Stimulated activated naive CD8-positive, alpha-beta T cell treated with anti-CD3 and anti-CD28 coated beads, Interleukin-15, amount 100 ng/mL, for 72 hours (primary cell): ENCODE measurements around the gene NOX5.
A peak's percentile ranks its signal among the peaks of the same experiment; 100 is the strongest.
"Not testable (repeated sequence)": the region's sequence is repeated elsewhere in the genome, so short reads cannot be mapped to it uniquely, and the experiment has no call there.

Source experiments
- ATAC-seq: fragments of 150-1000 bp; cut with Tn5 transposase; 2 replicates; pipeline ENCODE4 v1.10.0; 2021; ENCODE audit warnings: mild to moderate bottlenecking, moderate library complexity
- DNase-seq, 2 donors: peaks; one replicate each; pipeline ENCODE4 v3.0.0; 2021 to 2022
- H3K27ac Mint-ChIP-seq, 2 donors: one replicate each; pipeline ENCODE4 v1.8.0; 2022; ENCODE audit warnings: mild to moderate bottlenecking in 2 of 2, mixed read lengths in 2 of 2, moderate library complexity in 2 of 2
- H3K27me3 Mint-ChIP-seq: one replicate; pipeline ENCODE4 v1.8.0; 2022; ENCODE audit warnings: mixed read lengths
- H3K4me1 Mint-ChIP-seq: one replicate; pipeline ENCODE4 v1.8.0; 2022; ENCODE audit warnings: mild to moderate bottlenecking, mixed read lengths
- H3K4me3 Mint-ChIP-seq, 2 donors: one replicate each; pipeline ENCODE4 v1.8.0; 2022; ENCODE audit warnings: mild to moderate bottlenecking in 2 of 2, mixed read lengths in 2 of 2, moderate library complexity in 1 of 2
- H3K9me3 Mint-ChIP-seq, 2 donors: one replicate each; pipeline ENCODE4 v1.8.0; 2022; ENCODE audit warnings: mixed read lengths in 2 of 2

The NOX5 gene

DNA sequence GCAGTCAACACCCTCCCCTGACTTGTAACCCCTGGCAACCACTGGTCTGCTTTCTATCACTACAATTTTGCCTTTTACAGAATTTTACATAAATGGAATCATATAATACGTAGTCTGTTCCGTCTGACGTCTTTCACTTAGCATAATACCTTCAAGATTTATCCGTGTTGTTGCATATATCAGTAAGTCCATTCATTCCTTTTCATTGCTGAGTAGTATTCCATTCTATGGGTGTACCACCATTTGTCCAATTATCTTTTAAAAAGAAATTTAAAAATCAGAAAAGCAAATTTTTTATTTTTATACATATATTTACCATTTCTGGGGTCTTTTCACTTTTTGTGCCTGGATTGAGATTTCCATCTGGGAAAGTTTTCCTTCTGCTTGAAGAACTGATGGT, 35.5 kb downstream of the NOX5 start:
- Mint-ChIP-seq H3K9me3 (no peaks in the 10 kb centered on the region), H3K27me3 (no peaks in the 10 kb centered on the region), H3K4me3 (no peak overlapping the region), H3K27ac (no peak overlapping the region), H3K4me1 (no peaks in the 10 kb centered on the region)
- ATAC-seq = no peak
- DNase-seq = no peak

GRCh38 chr15:69055251-69055650, 40.8 kb downstream of the NOX5 start:
- peaks cover 17% of the 10 kb centered on the region for H3K27me3 Mint-ChIP-seq
- no peaks in the 10 kb centered on the region for H3K9me3 Mint-ChIP-seq
- ATAC-seq = no peak
- no peak for DNase-seq
- H3K4me3 Mint-ChIP-seq = no peak overlapping the region
- no peak overlapping the region for H3K27ac Mint-ChIP-seq
- peaks cover 14% of the 10 kb centered on the region for H3K4me1 Mint-ChIP-seq

GRCh38 chr15:69056365-69056764, 41.9 kb downstream of the NOX5 start:
- no peaks in the 10 kb centered on the region for H3K9me3 Mint-ChIP-seq
- ATAC-seq = no peak
- H3K27me3 Mint-ChIP-seq = peaks cover 17% of the 10 kb centered on the region
- no peak overlapping the region for H3K27ac Mint-ChIP-seq
- H3K4me1 Mint-ChIP-seq = peaks cover 22% of the 10 kb centered on the region
- no peak overlapping the region for H3K4me3 Mint-ChIP-seq
- no peak for DNase-seq

- peak overlapping the region in 1 of 2 donors; percentile 58 for H3K27ac Mint-ChIP-seq
- peaks cover 17% of the 10 kb centered on the region for H3K27me3 Mint-ChIP-seq
- peaks cover 28% of the 10 kb centered on the region for H3K4me1 Mint-ChIP-seq
- peak; percentile 58 for ATAC-seq
- DNase-seq = peak; percentile 60 to 66
- no peaks in the 10 kb centered on the region for H3K9me3 Mint-ChIP-seq
- peak overlapping the region in 1 of 2 donors; percentile 5 for H3K4me3 Mint-ChIP-seq
Measured at GRCh38 chr15:69058830-69059556, 44.5 kb downstream of the NOX5 start.

GRCh38 chr15:69059557-69059943, 45.1 kb downstream of the NOX5 start:
- Mint-ChIP-seq H3K4me1 (peaks cover 28% of the 10 kb centered on the region), H3K9me3 (no peaks in the 10 kb centered on the region), H3K27ac (peak overlapping the region in 1 of 2 donors; percentile 59), H3K4me3 (peak overlapping the region in 1 of 2 donors; percentile 5), H3K27me3 (peaks cover 17% of the 10 kb centered on the region)
- ATAC-seq = no peak
- DNase-seq = no peak

DNA sequence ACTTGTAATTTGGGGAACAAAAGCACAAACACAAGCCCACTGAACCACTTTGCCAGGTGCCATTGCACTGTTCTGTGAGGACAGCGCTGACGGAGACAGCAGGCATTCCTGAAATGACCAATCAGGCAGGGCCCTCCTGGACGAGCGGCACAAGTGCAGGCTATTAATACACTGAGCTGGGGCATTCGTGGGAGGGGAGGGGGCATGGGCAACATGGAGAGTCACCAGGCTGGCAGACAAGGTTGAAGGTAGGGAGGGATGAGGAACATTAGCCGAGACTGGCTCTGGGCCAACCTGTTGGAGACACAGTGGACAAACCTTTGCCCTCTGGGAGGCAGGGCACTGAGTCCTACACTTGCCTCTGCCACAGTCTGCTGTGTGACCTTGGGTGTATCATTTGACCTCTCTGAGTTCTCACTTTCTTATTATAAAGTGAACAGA, 45.6 kb downstream of the NOX5 start:
- no peak for ATAC-seq
- no peak for DNase-seq
- peaks cover 17% of the 10 kb centered on the region for H3K27me3 Mint-ChIP-seq
- H3K4me3 Mint-ChIP-seq = no peak overlapping the region
- no peak overlapping the region for H3K27ac Mint-ChIP-seq
- peaks cover 28% of the 10 kb centered on the region for H3K4me1 Mint-ChIP-seq
- H3K9me3 Mint-ChIP-seq = no peaks in the 10 kb centered on the region

DNA sequence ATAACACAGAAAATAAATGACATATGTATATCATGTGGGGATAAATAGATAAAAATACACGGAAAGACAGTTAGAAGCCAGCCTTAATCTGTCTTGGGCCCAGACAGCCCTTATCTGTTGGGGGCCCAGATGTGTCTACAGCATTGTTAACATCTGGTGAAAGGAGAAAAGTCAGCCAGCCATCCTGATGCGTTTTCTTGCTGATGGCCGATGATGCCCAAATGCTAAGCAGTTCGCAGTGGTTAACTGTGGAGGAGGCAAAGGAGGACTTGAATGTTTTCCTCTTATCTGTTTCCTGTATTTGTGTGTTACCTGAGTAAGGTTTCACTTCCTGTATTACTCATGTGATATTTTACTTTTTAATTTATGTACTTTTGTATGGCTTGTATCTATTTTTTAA, 46.2 kb downstream of the NOX5 start:
- H3K9me3 Mint-ChIP-seq = no peaks in the 10 kb centered on the region
- peak overlapping the region in 1 of 2 donors; percentile 41 for H3K27ac Mint-ChIP-seq
- DNase-seq = peak; percentile 13 to 15
- H3K27me3 Mint-ChIP-seq = peaks cover 17% of the 10 kb centered on the region
- H3K4me1 Mint-ChIP-seq = peaks cover 28% of the 10 kb centered on the region
- H3K4me3 Mint-ChIP-seq = no peak overlapping the region
- ATAC-seq = peak; percentile 78

GRCh38 chr15:69061414-69061842, 46.9 kb downstream of the NOX5 start:
- Mint-ChIP-seq H3K27me3 (peaks cover 17% of the 10 kb centered on the region), H3K9me3 (no peaks in the 10 kb centered on the region), H3K4me1 (peaks cover 28% of the 10 kb centered on the region), H3K4me3 (no peak overlapping the region), H3K27ac (peak overlapping the region in 1 of 2 donors; percentile 16)
- ATAC-seq (no peak), DNase-seq (no peak)

DNA sequence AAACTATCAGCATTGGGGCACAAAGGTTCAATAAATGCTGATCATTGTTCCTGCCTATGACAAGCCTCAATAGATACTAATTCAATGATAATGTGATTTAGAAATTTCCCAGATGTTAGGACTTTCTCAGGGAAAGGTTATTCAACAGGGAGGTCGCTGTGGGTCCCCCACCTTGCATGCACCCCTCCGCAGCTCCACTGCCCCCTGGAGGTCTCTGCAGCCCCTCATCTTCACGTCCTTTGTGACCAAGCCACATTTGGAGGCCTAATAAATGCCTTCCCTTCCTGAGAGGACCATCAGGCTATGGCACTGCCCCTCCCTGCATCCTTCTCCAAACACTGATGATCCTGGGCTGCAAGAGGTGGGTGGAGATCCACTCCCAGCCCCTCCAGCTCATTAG, 50.2 kb downstream of the NOX5 start:
- ATAC-seq (no peak), DNase-seq (no peak)
- Mint-ChIP-seq H3K4me3 (no peak overlapping the region), H3K27ac (no peak overlapping the region), H3K27me3 (no peaks in the 10 kb centered on the region), H3K9me3 (peaks cover 0 to 10% of the 10 kb centered on the region in 2 donors), H3K4me1 (peaks cover 20% of the 10 kb centered on the region)

DNA sequence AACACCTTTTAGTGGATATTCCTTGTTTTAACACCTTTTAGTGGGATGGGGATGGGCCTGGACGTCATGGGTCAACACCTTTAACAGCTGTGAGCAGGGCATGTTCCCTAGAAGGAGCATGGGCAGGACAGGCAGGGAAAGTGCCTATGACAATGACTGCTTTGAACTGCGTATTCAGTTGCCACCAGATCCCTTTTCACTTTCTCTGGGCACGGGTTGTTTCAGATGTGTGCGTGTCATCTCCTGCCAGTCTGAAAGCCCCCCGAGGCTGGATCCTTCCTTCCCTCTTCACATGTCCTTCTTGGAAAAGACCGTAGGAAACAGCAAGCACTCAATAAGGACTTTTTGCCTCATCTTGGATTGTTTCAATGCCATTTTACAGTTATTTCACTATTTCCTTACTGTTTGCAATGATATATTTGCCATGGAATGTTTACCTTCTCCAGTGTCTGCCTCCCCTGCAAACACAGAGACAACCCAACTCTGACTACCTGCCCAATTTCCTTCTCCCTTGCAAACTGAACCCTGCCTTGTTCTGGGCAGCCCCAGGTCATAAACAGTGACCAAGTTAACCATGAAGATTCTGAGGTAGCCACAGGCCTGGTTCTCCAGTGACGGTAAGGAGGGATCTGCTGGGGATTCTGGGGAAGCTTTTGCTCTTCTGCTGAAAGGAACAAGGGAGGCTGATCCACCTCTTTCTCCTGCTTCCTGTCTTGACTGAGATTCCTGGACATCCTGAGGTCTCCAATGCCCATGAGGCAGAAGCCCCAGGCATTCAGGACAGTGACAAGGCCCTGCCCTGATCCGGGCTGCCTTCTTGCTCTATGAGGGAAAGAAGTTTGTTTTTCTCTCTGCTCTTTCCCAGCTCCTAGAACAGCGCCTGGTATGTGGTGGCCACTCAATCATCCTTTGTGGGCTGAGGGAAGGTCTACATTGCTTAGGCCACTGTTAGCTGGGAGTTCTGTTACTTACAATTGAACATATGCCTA, 51.8 kb downstream of the NOX5 start:
- ATAC-seq (no peak), DNase-seq (no peak)
- peak overlapping the region in 1 of 2 donors; percentile 27 for H3K27ac Mint-ChIP-seq
- peaks cover 15% of the 10 kb centered on the region for H3K27me3 Mint-ChIP-seq
- peaks cover 7% of the 10 kb centered on the region for H3K4me1 Mint-ChIP-seq
- no peak overlapping the region for H3K4me3 Mint-ChIP-seq
- H3K9me3 Mint-ChIP-seq = peaks cover 0 to 22% of the 10 kb centered on the region in 2 donors

- Mint-ChIP-seq H3K4me3 (no peak overlapping the region), H3K27me3 (peaks cover 25% of the 10 kb centered on the region), H3K4me1 (no peaks in the 10 kb centered on the region), H3K27ac (no peak overlapping the region), H3K9me3 (peaks cover 0 to 22% of the 10 kb centered on the region in 2 donors)
- DNase-seq (no peak), ATAC-seq (no peak)
Measured at GRCh38 chr15:69067296-69067695, 52.8 kb downstream of the NOX5 start.

DNA sequence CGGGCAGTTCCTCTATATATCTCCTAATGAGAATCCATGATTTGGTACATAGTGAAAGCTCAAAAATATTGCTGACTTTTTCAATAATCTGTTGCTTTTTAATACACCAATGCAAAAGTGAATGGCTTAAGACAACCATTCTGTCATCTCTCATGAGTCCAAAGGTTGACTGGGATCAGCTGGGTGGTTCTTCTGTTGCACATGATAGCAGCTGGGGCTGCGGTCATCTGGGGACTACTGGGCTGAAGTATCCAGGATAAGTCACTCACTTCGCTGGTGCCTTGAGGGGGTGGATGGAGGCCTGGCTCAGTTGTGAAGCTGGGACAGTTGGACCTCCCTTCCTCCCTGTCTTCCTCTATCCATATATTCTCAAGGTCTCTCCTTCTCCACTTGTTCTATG, 53.7 kb downstream of the NOX5 start:
- DNase-seq (no peak), ATAC-seq (no peak)
- H3K4me3 Mint-ChIP-seq = no peak overlapping the region
- H3K9me3 Mint-ChIP-seq = peaks cover 0 to 22% of the 10 kb centered on the region in 2 donors
- H3K4me1 Mint-ChIP-seq = no peaks in the 10 kb centered on the region
- no peak overlapping the region for H3K27ac Mint-ChIP-seq
- peaks cover 33% of the 10 kb centered on the region for H3K27me3 Mint-ChIP-seq

- Mint-ChIP-seq H3K4me1 (peaks cover 10% of the 10 kb centered on the region), H3K9me3 (peaks cover 0 to 22% of the 10 kb centered on the region in 2 donors), H3K27me3 (peaks cover 44% of the 10 kb centered on the region)
- not testable (repeated sequence) for H3K27ac Mint-ChIP-seq, ATAC-seq, DNase-seq, H3K4me3 Mint-ChIP-seq
Measured at GRCh38 chr15:69069290-69069689, 54.8 kb downstream of the NOX5 start.

- no peak for ATAC-seq
- peaks cover 0 to 22% of the 10 kb centered on the region in 2 donors for H3K9me3 Mint-ChIP-seq
- peaks cover 17% of the 10 kb centered on the region for H3K4me1 Mint-ChIP-seq
- H3K27ac Mint-ChIP-seq = no peak overlapping the region
- no peak for DNase-seq
- H3K27me3 Mint-ChIP-seq = peaks cover 51% of the 10 kb centered on the region
- no peak overlapping the region for H3K4me3 Mint-ChIP-seq
Measured at GRCh38 chr15:69069996-69070395, 55.5 kb downstream of the NOX5 start.

DNA sequence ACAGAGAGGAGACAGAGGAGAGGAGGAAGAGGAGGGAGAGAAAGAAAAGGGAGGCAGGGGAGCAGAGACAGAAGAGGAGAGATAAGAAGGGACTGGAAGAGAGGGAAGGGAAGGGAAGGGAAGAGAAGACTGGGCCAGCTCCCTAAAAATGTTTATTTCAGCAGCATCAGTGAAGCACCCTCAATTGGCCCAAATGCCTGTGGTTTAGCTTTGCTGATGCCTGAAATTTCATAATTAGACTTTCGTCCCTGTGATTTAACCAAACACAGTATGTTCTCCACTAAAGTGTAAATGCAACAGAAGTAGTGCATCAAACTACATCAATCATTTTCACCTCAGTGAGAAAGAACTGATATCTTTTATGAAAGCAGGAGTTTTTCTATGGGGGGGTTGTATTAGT, 55.9 kb downstream of the NOX5 start:
- peaks cover 19% of the 10 kb centered on the region for H3K4me1 Mint-ChIP-seq
- H3K4me3 Mint-ChIP-seq = no peak overlapping the region
- no peak overlapping the region for H3K27ac Mint-ChIP-seq
- DNase-seq (no peak), ATAC-seq (no peak)
- peaks cover 55% of the 10 kb centered on the region for H3K27me3 Mint-ChIP-seq
- H3K9me3 Mint-ChIP-seq = peaks cover 0 to 22% of the 10 kb centered on the region in 2 donors

GRCh38 chr15:69071260-69071659, 56.8 kb downstream of the NOX5 start:
- Mint-ChIP-seq H3K27me3 (peaks cover 64% of the 10 kb centered on the region), H3K9me3 (peaks cover 0 to 22% of the 10 kb centered on the region in 2 donors), H3K4me3 (no peak overlapping the region), H3K4me1 (peaks cover 19% of the 10 kb centered on the region), H3K27ac (no peak overlapping the region)
- DNase-seq = no peak
- no peak for ATAC-seq
